Psoas muscle (tissue), 8 donors: ENCODE results near the gene CRNN. TPM values are rescaled to one million over a fixed set of nuclear protein-coding genes. Genes with fewer than 3 reads are reported as not detected.

ENCODE experiments used
- ATAC-seq, 4 donors: fragments of 200-7000 bp; cut with Tn5 transposase; one replicate each; pipeline ENCODE4 v1.9.1; 2020; ENCODE audit warnings: moderate library complexity in 3 of 4, mild to moderate bottlenecking in 2 of 4
- DNase-seq, 2 donors: peaks; one replicate each; pipeline ENCODE4 v3.0.0-alpha.2; 2020
- H3K27ac ChIP-seq: fragments of 200-600 bp; one replicate; pipeline ENCODE4 v1.8.0; 2022
- H3K27me3 ChIP-seq, 3 donors: fragments of 200-600 bp in 1 of 3; one replicate each; pipeline versions ENCODE4 v1.6.1 to v1.8.0; 2013 to 2022; ENCODE audit warnings: low read length in 2 of 3, mild to moderate bottlenecking in 2 of 3, moderate library complexity in 1 of 3; ENCODE audit not compliant: insufficient read depth in 3 of 3
- H3K36me3 ChIP-seq, 2 donors: fragments of 200-600 bp in 1 of 2; one replicate each; pipeline versions ENCODE4 v1.6.1 to v1.8.0; 2013 to 2022; ENCODE audit warnings: low read depth in 1 of 2, mild to moderate bottlenecking in 1 of 2, moderate library complexity in 1 of 2; ENCODE audit not compliant: insufficient read depth in 1 of 2
- H3K4me1 ChIP-seq: fragments of 200-600 bp; one replicate; pipeline ENCODE4 v1.8.0; 2022
- H3K4me3 ChIP-seq: fragments of 200-600 bp; one replicate; pipeline ENCODE4 v1.8.0; 2022; ENCODE audit warnings: mild to moderate bottlenecking
- H3K9me3 ChIP-seq: fragments of 200-600 bp; one replicate; pipeline ENCODE4 v1.8.0; 2022
- CTCF ChIP-seq: fragments of 200-600 bp; IDR thresholded peaks from one replicate; pipeline ENCODE4 v1.8.0; 2022; ENCODE audit warnings: antibody characterized with exemption
- WGBS, 3 donors: extraction: QIAGEN DNeasy Blood & Tissue Kit; methylation state at CpG; one replicate each; pipeline versions ENCODE4 v1.1.6 to v1.1.7; 2013; 5-methylcytosine and 5-hydroxymethylcytosine counted together
- intact Hi-C, 2 donors: fragments of 100-400 bp; cut with DNase I; formaldehyde crosslinking; loops; one replicate each; pipeline versions ENCODE4 v1.11.0 to v1.14.2; 2022
- polyA plus RNA-seq, 3 donors: library from polyadenylated mRNA; stranded (reverse); fragments of 200-250 nt; gene quantifications; one replicate each; pipeline ENCODE4 v1.2.3, GENCODE V29; 2013
- total RNA-seq, 4 donors: library from RNA; stranded (reverse); fragmentation: NEBNext Ultra II Directional in 2 of 4; extraction: Animal tissue kit (Norgen Biotek cat#: 25700) in 2 of 4; gene quantifications; one replicate each; pipeline versions ENCODE4 v1.2.1 to v1.2.4, GENCODE V29; 2021 to 2023
- donor health status: healthy with polysubstance abuse.
- donor health status: DM: no; HTN: no; CAD: no; lungs with moderate emphysema.
- donor health status: Bipolar disorder and iron deficiency.
- donor health status: healthy.
- donor health status: DM: yes; HTN: yes; CAD: no.
- donor health status: DM: no; HTN: no; CAD: no.
- donor health status: DM: no; HTN: no; CAD: no.
- donor health status: DM: yes; HTN: yes; CAD: no.

CRNN gene
- total and polyA plus RNA-seq, 7 donors = 0.28 to 0.30 TPM; not detected in 5

DNA sequence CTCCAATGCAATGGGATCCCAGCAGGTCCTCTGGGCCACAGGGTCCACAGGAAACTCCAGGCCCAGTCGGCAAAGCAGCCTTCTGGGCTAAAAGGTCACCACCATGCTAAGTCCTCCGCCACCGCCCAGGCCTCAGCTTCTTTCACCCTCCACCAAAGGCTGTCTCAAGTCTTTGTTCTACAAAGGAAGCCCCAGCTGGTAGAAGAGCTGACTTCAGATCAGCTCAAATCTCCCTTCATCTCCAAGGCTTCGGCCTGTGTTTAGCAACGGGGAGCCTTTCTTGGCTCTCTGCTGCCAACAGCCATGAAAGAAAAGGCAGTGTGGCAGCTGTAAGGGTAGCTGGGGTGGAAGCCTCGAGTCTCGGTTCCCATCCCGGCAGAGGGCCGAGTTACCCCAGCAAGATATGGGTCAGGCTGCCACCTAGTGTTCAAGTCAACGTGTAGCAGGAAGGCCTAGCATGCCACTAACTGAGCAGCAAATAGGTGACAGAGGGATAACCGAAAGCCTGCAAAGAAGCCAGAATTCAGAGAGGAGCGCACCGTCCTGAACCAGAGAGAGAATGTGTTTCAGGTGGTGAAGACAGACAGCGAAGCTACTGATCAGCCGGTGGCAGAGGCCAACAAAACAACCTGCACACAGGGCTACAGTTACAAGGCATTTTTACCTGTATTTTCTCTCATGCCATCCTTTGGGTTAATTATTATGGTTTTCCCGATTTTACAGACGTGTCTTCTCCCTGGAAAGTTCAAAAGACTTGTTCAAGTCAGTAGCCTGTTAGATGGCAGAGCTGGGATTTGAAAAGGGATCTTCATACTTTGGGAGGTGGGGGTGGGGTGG lies 26.8 kb upstream of the CRNN start:
- WGBS, 3 donors = 27 to 29% (median 27%) methylated on average over 17 of the region's 17 CpGs
- peak; percentile 51 to 75 for DNase-seq
- Histone ChIP-seq H3K36me3 (no peaks in the 10 kb centered on the region), H3K4me3 (no peak overlapping the region), H3K4me1 (no peaks in the 10 kb centered on the region), H3K9me3 (no peaks in the 10 kb centered on the region), H3K27ac (no peak overlapping the region), H3K27me3 (peaks cover 0 to 3% (median 0%) of the 10 kb centered on the region in 3 donors)
- peak; percentile 60 for TF ChIP-seq CTCF
- peak; percentile 63 to 81 (median 74) for ATAC-seq
- intact Hi-C loops = loop anchor here in 1 of 2 donors (5.0 kb wide), 2 partner anchors 254 to 389 kb away; no protein-coding TSS in a partner anchor

DNA sequence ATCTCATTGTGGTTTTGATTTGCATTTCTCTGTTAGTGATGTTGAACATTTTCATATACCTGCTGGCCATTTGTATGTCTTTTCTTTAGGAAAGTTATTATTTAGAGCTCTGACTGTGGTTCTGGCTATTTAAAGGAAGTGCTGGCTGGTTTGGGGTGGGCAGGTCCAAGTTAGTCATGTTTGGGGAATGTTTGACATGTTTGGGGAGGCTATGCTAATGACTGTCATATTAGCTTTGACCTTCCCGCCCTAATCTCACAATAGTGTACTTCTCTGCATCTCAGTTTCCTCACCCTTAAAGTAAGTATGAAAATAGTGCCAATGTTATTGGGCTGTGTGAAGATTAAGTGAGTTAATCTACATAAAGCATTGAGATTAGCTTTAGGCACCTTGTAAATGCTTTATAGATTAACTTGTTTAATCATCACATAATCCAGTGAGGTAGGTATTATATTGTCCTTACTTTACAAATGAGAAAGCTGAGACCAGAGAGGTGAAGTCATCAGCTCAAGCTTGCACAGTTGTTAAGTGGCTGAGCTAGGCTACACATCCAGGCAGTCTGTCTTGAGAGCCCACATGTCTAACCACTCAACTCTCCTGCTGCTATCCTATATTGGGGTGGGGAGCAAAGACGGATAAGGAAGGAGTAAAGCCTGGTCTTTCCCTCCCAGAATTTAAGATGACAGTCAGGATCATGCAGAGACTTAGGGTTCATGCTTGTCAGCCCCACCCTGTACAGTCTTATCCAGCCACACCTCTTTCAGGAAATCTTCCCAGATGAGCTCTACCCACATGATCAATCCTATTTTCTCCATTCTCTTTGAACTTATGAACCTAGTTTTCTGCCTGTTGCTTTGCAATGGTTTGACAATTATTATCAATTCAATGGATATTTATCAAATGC lies 22.8 kb upstream of the CRNN start:
- ATAC-seq (no peak), DNase-seq (no peak)
- Histone ChIP-seq H3K9me3 (no peaks in the 10 kb centered on the region), H3K4me1 (no peaks in the 10 kb centered on the region), H3K36me3 (no peaks in the 10 kb centered on the region), H3K27me3 (no peaks in the 10 kb centered on the region), H3K27ac (no peak overlapping the region), H3K4me3 (no peak overlapping the region)
- WGBS, 3 donors = 66 to 87% (median 73%) methylated on average over 2 of the region's 2 CpGs
- TF ChIP-seq CTCF = no peak
- intact Hi-C loops = no loop called here

DNA sequence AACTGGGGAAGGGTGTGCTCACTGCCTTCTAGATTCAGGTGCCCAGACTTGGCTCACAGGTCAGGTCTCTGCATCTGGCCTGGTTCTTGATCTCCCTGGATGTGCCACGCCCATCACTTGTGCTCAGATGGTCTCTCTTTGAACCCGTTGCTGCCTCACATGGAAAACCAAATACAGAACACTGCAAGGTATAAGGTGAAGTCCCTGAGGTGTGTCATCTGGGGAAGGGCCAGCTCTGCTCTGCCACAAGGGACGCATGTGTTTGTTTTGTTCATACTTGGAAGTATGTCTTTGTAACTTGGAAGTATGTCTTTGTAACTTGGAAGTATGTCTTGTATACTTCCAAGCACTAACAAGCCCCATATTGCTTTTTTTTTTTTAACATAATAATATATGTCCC lies 13.4 kb upstream of the CRNN start:
- no peak for ATAC-seq
- Histone ChIP-seq H3K27me3 (no peaks in the 10 kb centered on the region), H3K9me3 (no peaks in the 10 kb centered on the region), H3K27ac (no peak overlapping the region), H3K4me3 (no peak overlapping the region), H3K36me3 (no peaks in the 10 kb centered on the region), H3K4me1 (no peaks in the 10 kb centered on the region)
- intact Hi-C loops = no loop called here
- no peak for TF ChIP-seq CTCF
- no peak for DNase-seq
- 58 to 63% (median 60%) methylated on average over 3 of the region's 3 CpGs for whole genome bisulfite sequencing, 3 donors

- no peak for TF ChIP-seq CTCF
- DNase-seq (no peak), ATAC-seq (no peak)
- no peak overlapping the region for H3K4me3 ChIP-seq
- intact Hi-C loops = no loop called here
- H3K36me3 ChIP-seq = no peaks in the 10 kb centered on the region
- H3K27ac ChIP-seq = no peak overlapping the region
- H3K9me3 ChIP-seq = no peaks in the 10 kb centered on the region
- no peaks in the 10 kb centered on the region for H3K4me1 ChIP-seq
- no peaks in the 10 kb centered on the region for H3K27me3 ChIP-seq
Measured at GRCh38 chr1:152426731-152427130, 12.7 kb upstream of the CRNN start.
